HepG2 (cell line): Measurements from ENCODE around the gene EEFSEC.

Source experiments
- ARNT ChIP-seq: fragments of 450-650 bp; IDR thresholded peaks from 2 replicates; pipeline ENCODE4 v1.6.1; 2017
- CBX5 ChIP-seq: sonication (generic); formaldehyde crosslinking; IDR thresholded peaks from 2 replicates; pipeline ENCODE4 v1.4.0; 2020; ENCODE audit warnings: missing genetic modification reagents, borderline replicate concordance
- CSRNP2 ChIP-seq: sonication (generic); formaldehyde crosslinking; conservative IDR thresholded peaks from 2 replicates; pipeline ENCODE4 v1.8.0; 2022; ENCODE audit warnings: low read depth, missing genetic modification reagents
- CTCF ChIP-seq: sonication (generic); formaldehyde crosslinking; IDR thresholded peaks from 2 replicates; pipeline ENCODE4 v1.5.0; 2020; ENCODE audit warnings: mild to moderate bottlenecking, missing genetic modification reagents, moderate library complexity
- EED ChIP-seq: sonication (generic); formaldehyde crosslinking; IDR thresholded peaks from 2 replicates; pipeline ENCODE4 v1.5.0; 2020; ENCODE audit warnings: mild to moderate bottlenecking, missing genetic modification reagents
- JUND ChIP-seq: sonication (generic); formaldehyde crosslinking; IDR thresholded peaks from 2 replicates; pipeline ENCODE4 v1.8.0; 2022; ENCODE audit warnings: mild to moderate bottlenecking, missing genetic modification reagents
- NR2C2 ChIP-seq: sonication (generic); formaldehyde crosslinking; IDR thresholded peaks from 2 replicates; pipeline ENCODE4 v1.4.0; 2020; ENCODE audit warnings: missing genetic modification reagents, mild to moderate bottlenecking, moderate library complexity, borderline replicate concordance
- POLR2A ChIP-seq, 2 experiments: IDR thresholded peaks; 2 replicates each; pipeline ENCODE4 v1.6.1; 2011; ENCODE audit warnings: low read depth in 2 of 2, low read length in 2 of 2, mild to moderate bottlenecking in 1 of 2, moderate library complexity in 1 of 2; ENCODE audit not compliant: insufficient read depth in 1 of 2
- RAD21 ChIP-seq: fragments of 450-650 bp; formaldehyde crosslinking; IDR thresholded peaks from 2 replicates; pipeline ENCODE4 v1.5.0; 2020; ENCODE audit warnings: mild to moderate bottlenecking
- SMARCE1 ChIP-seq: fragments of 450-650 bp; IDR thresholded peaks from 2 replicates; pipeline ENCODE4 v1.6.1; 2017; ENCODE audit warnings: borderline replicate concordance
- SMC3 ChIP-seq: IDR thresholded peaks from 2 replicates; pipeline ENCODE4 v1.6.1; 2011; ENCODE audit warnings: low read length, improper control_type of control experiment
- SNAPC2 ChIP-seq: sonication (generic); formaldehyde crosslinking; IDR thresholded peaks from 2 replicates; pipeline ENCODE4 v1.8.1; 2022; ENCODE audit warnings: mild to moderate bottlenecking, missing genetic modification reagents
- TFE3 ChIP-seq: IDR thresholded peaks from 2 replicates; pipeline ENCODE4 v1.6.1; 2016
- ZNF224 ChIP-seq: sonication (generic); formaldehyde crosslinking; IDR thresholded peaks from 2 replicates; pipeline ENCODE4 v1.5.0; 2020; ENCODE audit warnings: mild to moderate bottlenecking, missing genetic modification reagents

- TF ChIP-seq EED (CRISPR knock-in tag) (no peak), CTCF (CRISPR knock-in tag) (no peak), TFE3 (CRISPR knock-in tag) (no peak), POLR2A (IDR thresholded peaks at IDR 0.05; ENCODE audit: insufficient read depth in 1 of 2, low read depth in 2 of 2, low read length in 2 of 2) (no peak), CSRNP2 (no peak), SMC3 (no peak), SMARCE1 (no peak), CBX5 (no peak), SNAPC2 (CRISPR knock-in tag) (no peak), ARNT (no peak), JUND (CRISPR knock-in tag) (no peak), RAD21 (no peak), NR2C2 (CRISPR knock-in tag) (no peak), ZNF224 (CRISPR knock-in tag) (no peak)
Measured at GRCh38 chr3:128228366-128228910, 75.2 kb downstream of the EEFSEC start.
